ENCODE results near the gene WDR27.

Gene WDR27

GRCh38 chr6:169668203-169668847 lies 33.5 kb downstream of the WDR27 start:
- TF ChIP-seq SIN3A (IDR thresholded peaks at IDR 0.05; ENCODE audit: borderline replicate concordance, insufficient read depth, low read length) (no peak), FOXP2 (optimal IDR thresholded peaks at IDR 0.05; ENCODE audit: borderline replicate concordance, extremely low read depth, extremely low read length, insufficient read depth) (no peak), TAF1 (IDR thresholded peaks at IDR 0.05; ENCODE audit: borderline replicate concordance, insufficient read depth, low read length) (no peak), REST (IDR thresholded peaks at IDR 0.05; ENCODE audit: insufficient read depth in 1 of 2, low read depth in 2 of 2, low read length in 2 of 2) (no peak), POLR2AphosphoS5 (IDR thresholded peaks at IDR 0.05; ENCODE audit: low read depth, low read length) (no peak)

- TF ChIP-seq TAF1 (IDR thresholded peaks at IDR 0.05; ENCODE audit: borderline replicate concordance, insufficient read depth, low read length) = no peak
- no peak for TF ChIP-seq REST (IDR thresholded peaks at IDR 0.05; ENCODE audit: insufficient read depth in 1 of 2, low read depth in 2 of 2, low read length in 2 of 2)
- no peak for TF ChIP-seq POLR2AphosphoS5 (IDR thresholded peaks at IDR 0.05; ENCODE audit: low read depth, low read length)
- no peak for TF ChIP-seq SIN3A (IDR thresholded peaks at IDR 0.05; ENCODE audit: borderline replicate concordance, insufficient read depth, low read length)
- no peak for TF ChIP-seq FOXP2 (optimal IDR thresholded peaks at IDR 0.05; ENCODE audit: borderline replicate concordance, extremely low read depth, extremely low read length, insufficient read depth)
Measured at GRCh38 chr6:169667716-169668115, 34.1 kb downstream of the WDR27 start.

GRCh38 chr6:169666441-169666840 lies 35.4 kb downstream of the WDR27 start:
- no peak for TF ChIP-seq SIN3A (IDR thresholded peaks at IDR 0.05; ENCODE audit: borderline replicate concordance, insufficient read depth, low read length)
- no peak for TF ChIP-seq FOXP2 (optimal IDR thresholded peaks at IDR 0.05; ENCODE audit: borderline replicate concordance, extremely low read depth, extremely low read length, insufficient read depth)
- no peak for TF ChIP-seq TAF1 (IDR thresholded peaks at IDR 0.05; ENCODE audit: borderline replicate concordance, insufficient read depth, low read length)
- TF ChIP-seq POLR2AphosphoS5 (IDR thresholded peaks at IDR 0.05; ENCODE audit: low read depth, low read length) = no peak
- no peak for TF ChIP-seq REST (IDR thresholded peaks at IDR 0.05; ENCODE audit: insufficient read depth in 1 of 2, low read depth in 2 of 2, low read length in 2 of 2)

- no peak for TF ChIP-seq POLR2AphosphoS5 (IDR thresholded peaks at IDR 0.05; ENCODE audit: low read depth, low read length)
- no peak for TF ChIP-seq FOXP2 (optimal IDR thresholded peaks at IDR 0.05; ENCODE audit: borderline replicate concordance, extremely low read depth, extremely low read length, insufficient read depth)
- no peak for TF ChIP-seq TAF1 (IDR thresholded peaks at IDR 0.05; ENCODE audit: borderline replicate concordance, insufficient read depth, low read length)
- TF ChIP-seq REST (IDR thresholded peaks at IDR 0.05; ENCODE audit: insufficient read depth in 1 of 2, low read depth in 2 of 2, low read length in 2 of 2) = no peak
- TF ChIP-seq SIN3A (IDR thresholded peaks at IDR 0.05; ENCODE audit: borderline replicate concordance, insufficient read depth, low read length) = no peak
Measured at GRCh38 chr6:169665289-169665688, 36.5 kb downstream of the WDR27 start.
